IPS-NIHi7 (cell line): ENCODE results near the gene VOPP1.
"Not testable (repeated sequence)": the region's sequence is repeated elsewhere in the genome, so short reads cannot be mapped to it uniquely, and the experiment has no call there.

ENCODE experiments used
- DNase-seq: peaks from one replicate; pipeline ENCODE4 v3.0.0; 2012; ENCODE audit warnings: mixed read lengths; ENCODE audit errors: extremely low spot score

Gene VOPP1

GRCh38 chr7:55489552-55489951, 82.8 kb downstream of the VOPP1 start:
- no peak for DNase-seq

- no peak for DNase-seq
Measured at GRCh38 chr7:55488804-55489340, 83.4 kb downstream of the VOPP1 start.

GRCh38 chr7:55488216-55488615, 84.1 kb downstream of the VOPP1 start:
- no peak for DNase-seq

GRCh38 chr7:55486991-55487390, 85.3 kb downstream of the VOPP1 start:
- DNase-seq, result no peak

- DNase-seq, result no peak
Measured at GRCh38 chr7:55486192-55486590, 86.1 kb downstream of the VOPP1 start.

GRCh38 chr7:55485501-55486191, 86.7 kb downstream of the VOPP1 start:
- DNase-seq, result no peak

- DNase-seq, result no peak
Measured at GRCh38 chr7:55484834-55485233, 87.5 kb downstream of the VOPP1 start.

- no peak for DNase-seq
Measured at GRCh38 chr7:55484241-55484640, 88.1 kb downstream of the VOPP1 start.

GRCh38 chr7:55483046-55483445, 89.3 kb downstream of the VOPP1 start:
- DNase-seq, result no peak

GRCh38 chr7:55481155-55481554, 91.1 kb downstream of the VOPP1 start:
- no peak for DNase-seq

- DNase-seq, result no peak
Measured at GRCh38 chr7:55478700-55479099, 93.6 kb downstream of the VOPP1 start.

- peak; percentile 34 for DNase-seq
Measured at GRCh38 chr7:55477781-55478374, 94.4 kb downstream of the VOPP1 start.

- no peak for DNase-seq
Measured at GRCh38 chr7:55476852-55477780, 95.2 kb downstream of the VOPP1 start.

- DNase-seq, result no peak
Measured at GRCh38 chr7:55475855-55476803, 96.2 kb downstream of the VOPP1 start.

GRCh38 chr7:55474944-55475854, 97.1 kb downstream of the VOPP1 start:
- no peak for DNase-seq

- no peak for DNase-seq
Measured at GRCh38 chr7:55473932-55474331, 98.4 kb downstream of the VOPP1 start.

- no peak for DNase-seq
Measured at GRCh38 chr7:55472928-55473725, 99.2 kb downstream of the VOPP1 start.

- not testable (repeated sequence) for DNase-seq
Measured at GRCh38 chr7:55472406-55472805, 99.9 kb downstream of the VOPP1 start.

GRCh38 chr7:55471594-55471993, 100.7 kb downstream of the VOPP1 start:
- DNase-seq, result not testable (repeated sequence)
